ENCODE data around the gene DHX9. TPM values are rescaled to one million over a fixed set of nuclear protein-coding genes. Genes with fewer than 3 reads are reported as not detected.

The DHX9 gene
- total and polyA plus RNA-seq, 10 of the 15 experiments (the other 5 are each of a cell fraction or from before 2014, with no cell fraction given): 90.7 to 234 (median 217) TPM

- ChIA-PET SMC1A (ENCODE audit: uncharacterized antibody, unreplicated experiment) (interaction anchor here (15.3 kb wide), 1 partner anchor 199 kb away, joined by 1145 read pairs; the partner anchor contains the start of genes RGS16 and RNASEL), RAD21 (ENCODE audit: unreplicated experiment) (no interaction called here), POLR2A (no interaction called here), CTCF (interaction anchor here (2.1 to 18.8 kb wide), 2 partner anchors 11 to 191 kb away, joined by 6 to 1888 read pairs; partner anchors contain the start of genes RGS16 and RNASEL)
- Histone ChIP-seq H3K27me3 (replicated peaks in 1 of 2; ENCODE audit: control insufficient read depth in 2 of 2, insufficient read depth in 2 of 2, low read length in 1 of 2) (no peaks in the 10 kb centered on the region), H3K4me2 (ENCODE audit: control insufficient read depth, insufficient read depth) (no peak overlapping the region), H3K9ac (ENCODE audit: control insufficient read depth, insufficient read depth, low read length) (no peak overlapping the region), H2AFZ (ENCODE audit: control insufficient read depth, low read depth, low read length) (no peak overlapping the region), H3K79me2 (ENCODE audit: control insufficient read depth, insufficient read depth, low read length) (no peaks in the 10 kb centered on the region), H3K4me3 (no peak overlapping the region), H3K4me1 (ENCODE audit: control insufficient read depth, insufficient read depth, low read length) (peaks cover 7% of the 10 kb centered on the region; the same call in 1 of the 2 replicates), H4K20me1 (ENCODE audit: control insufficient read depth, insufficient read depth) (no peaks in the 10 kb centered on the region), H3K9me3 (replicated peaks; ENCODE audit: control insufficient read depth, insufficient read depth, low read length) (no peaks in the 10 kb centered on the region), H3K27ac (ENCODE audit: control insufficient read depth, insufficient read depth) (no peak overlapping the region), H3K36me3 (ENCODE audit: control insufficient read depth in 2 of 2, insufficient read depth in 2 of 2, low read length in 1 of 2) (no peaks in the 10 kb centered on the region)
- BruUV-seq (replicated peaks): no TSS peak
- in situ Hi-C loops (cut with MboI) (no loop called here), intact Hi-C loops (cut with micrococcal nuclease; ENCODE audit: unreplicated experiment) (loop anchor here (5.0 kb wide), 1 partner anchor 43 kb away; the partner anchor contains the start of gene DHX9)
- FAIRE-seq: no peak
- WGBS (ENCODE audit: insufficient coverage, insufficient replicate concordance, low lambda C conversion rate, missing lambda C conversion rate): 67% methylated on average over 3 of the region's 3 CpGs
- DNase-seq (ENCODE audit: low read depth, low spot score): no peak
- no peak for ATAC-seq
- TF ChIP-seq, protein P1, sequence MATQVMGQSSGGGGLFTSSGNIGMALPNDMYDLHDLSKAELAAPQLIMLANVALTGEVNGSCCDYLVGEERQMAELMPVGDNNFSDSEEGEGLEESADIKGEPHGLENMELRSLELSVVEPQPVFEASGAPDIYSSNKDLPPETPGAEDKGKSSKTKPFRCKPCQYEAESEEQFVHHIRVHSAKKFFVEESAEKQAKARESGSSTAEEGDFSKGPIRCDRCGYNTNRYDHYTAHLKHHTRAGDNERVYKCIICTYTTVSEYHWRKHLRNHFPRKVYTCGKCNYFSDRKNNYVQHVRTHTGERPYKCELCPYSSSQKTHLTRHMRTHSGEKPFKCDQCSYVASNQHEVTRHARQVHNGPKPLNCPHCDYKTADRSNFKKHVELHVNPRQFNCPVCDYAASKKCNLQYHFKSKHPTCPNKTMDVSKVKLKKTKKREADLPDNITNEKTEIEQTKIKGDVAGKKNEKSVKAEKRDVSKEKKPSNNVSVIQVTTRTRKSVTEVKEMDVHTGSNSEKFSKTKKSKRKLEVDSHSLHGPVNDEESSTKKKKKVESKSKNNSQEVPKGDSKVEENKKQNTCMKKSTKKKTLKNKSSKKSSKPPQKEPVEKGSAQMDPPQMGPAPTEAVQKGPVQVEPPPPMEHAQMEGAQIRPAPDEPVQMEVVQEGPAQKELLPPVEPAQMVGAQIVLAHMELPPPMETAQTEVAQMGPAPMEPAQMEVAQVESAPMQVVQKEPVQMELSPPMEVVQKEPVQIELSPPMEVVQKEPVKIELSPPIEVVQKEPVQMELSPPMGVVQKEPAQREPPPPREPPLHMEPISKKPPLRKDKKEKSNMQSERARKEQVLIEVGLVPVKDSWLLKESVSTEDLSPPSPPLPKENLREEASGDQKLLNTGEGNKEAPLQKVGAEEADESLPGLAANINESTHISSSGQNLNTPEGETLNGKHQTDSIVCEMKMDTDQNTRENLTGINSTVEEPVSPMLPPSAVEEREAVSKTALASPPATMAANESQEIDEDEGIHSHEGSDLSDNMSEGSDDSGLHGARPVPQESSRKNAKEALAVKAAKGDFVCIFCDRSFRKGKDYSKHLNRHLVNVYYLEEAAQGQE (IDR thresholded peaks at IDR 0.05; ENCODE audit: low read depth, low read length): no peak
- TF ChIP-seq EZH2 (IDR thresholded peaks at IDR 0.05; ENCODE audit: borderline replicate concordance, control insufficient read depth, low read depth, low read length) (no peak), RFX5 (IDR thresholded peaks at IDR 0.05; ENCODE audit: low read depth, low read length) (no peak), ZNF24 (IDR thresholded peaks at IDR 0.05) (no peak), SMC3 (IDR thresholded peaks at IDR 0.05; ENCODE audit: borderline replicate concordance, low read length) (no peak), NFXL1 (IDR thresholded peaks at IDR 0.05; ENCODE audit: borderline replicate concordance) (no peak), YBX1 (IDR thresholded peaks at IDR 0.05) (no peak), NBN (IDR thresholded peaks at IDR 0.05) (no peak)
- TF ChIP-seq, protein P2, sequence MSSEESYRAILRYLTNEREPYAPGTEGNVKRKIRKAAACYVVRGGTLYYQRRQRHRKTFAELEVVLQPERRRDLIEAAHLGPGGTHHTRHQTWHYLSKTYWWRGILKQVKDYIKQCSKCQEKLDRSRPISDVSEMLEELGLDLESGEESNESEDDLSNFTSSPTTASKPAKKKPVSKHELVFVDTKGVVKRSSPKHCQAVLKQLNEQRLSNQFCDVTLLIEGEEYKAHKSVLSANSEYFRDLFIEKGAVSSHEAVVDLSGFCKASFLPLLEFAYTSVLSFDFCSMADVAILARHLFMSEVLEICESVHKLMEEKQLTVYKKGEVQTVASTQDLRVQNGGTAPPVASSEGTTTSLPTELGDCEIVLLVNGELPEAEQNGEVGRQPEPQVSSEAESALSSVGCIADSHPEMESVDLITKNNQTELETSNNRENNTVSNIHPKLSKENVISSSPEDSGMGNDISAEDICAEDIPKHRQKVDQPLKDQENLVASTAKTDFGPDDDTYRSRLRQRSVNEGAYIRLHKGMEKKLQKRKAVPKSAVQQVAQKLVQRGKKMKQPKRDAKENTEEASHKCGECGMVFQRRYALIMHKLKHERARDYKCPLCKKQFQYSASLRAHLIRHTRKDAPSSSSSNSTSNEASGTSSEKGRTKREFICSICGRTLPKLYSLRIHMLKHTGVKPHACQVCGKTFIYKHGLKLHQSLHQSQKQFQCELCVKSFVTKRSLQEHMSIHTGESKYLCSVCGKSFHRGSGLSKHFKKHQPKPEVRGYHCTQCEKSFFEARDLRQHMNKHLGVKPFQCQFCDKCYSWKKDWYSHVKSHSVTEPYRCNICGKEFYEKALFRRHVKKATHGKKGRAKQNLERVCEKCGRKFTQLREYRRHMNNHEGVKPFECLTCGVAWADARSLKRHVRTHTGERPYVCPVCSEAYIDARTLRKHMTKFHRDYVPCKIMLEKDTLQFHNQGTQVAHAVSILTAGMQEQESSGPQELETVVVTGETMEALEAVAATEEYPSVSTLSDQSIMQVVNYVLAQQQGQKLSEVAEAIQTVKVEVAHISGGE (CRISPR knock-in tag; IDR thresholded peaks at IDR 0.05): no peak
- TF ChIP-seq, protein P3, sequence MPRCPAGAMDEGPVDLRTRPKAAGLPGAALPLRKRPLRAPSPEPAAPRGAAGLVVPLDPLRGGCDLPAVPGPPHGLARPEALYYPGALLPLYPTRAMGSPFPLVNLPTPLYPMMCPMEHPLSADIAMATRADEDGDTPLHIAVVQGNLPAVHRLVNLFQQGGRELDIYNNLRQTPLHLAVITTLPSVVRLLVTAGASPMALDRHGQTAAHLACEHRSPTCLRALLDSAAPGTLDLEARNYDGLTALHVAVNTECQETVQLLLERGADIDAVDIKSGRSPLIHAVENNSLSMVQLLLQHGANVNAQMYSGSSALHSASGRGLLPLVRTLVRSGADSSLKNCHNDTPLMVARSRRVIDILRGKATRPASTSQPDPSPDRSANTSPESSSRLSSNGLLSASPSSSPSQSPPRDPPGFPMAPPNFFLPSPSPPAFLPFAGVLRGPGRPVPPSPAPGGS (IDR thresholded peaks at IDR 0.05; ENCODE audit: borderline replicate concordance, insufficient read depth, low read depth, low read length, poor library complexity, severe bottlenecking): no peak
- TF ChIP-seq, protein P4, sequence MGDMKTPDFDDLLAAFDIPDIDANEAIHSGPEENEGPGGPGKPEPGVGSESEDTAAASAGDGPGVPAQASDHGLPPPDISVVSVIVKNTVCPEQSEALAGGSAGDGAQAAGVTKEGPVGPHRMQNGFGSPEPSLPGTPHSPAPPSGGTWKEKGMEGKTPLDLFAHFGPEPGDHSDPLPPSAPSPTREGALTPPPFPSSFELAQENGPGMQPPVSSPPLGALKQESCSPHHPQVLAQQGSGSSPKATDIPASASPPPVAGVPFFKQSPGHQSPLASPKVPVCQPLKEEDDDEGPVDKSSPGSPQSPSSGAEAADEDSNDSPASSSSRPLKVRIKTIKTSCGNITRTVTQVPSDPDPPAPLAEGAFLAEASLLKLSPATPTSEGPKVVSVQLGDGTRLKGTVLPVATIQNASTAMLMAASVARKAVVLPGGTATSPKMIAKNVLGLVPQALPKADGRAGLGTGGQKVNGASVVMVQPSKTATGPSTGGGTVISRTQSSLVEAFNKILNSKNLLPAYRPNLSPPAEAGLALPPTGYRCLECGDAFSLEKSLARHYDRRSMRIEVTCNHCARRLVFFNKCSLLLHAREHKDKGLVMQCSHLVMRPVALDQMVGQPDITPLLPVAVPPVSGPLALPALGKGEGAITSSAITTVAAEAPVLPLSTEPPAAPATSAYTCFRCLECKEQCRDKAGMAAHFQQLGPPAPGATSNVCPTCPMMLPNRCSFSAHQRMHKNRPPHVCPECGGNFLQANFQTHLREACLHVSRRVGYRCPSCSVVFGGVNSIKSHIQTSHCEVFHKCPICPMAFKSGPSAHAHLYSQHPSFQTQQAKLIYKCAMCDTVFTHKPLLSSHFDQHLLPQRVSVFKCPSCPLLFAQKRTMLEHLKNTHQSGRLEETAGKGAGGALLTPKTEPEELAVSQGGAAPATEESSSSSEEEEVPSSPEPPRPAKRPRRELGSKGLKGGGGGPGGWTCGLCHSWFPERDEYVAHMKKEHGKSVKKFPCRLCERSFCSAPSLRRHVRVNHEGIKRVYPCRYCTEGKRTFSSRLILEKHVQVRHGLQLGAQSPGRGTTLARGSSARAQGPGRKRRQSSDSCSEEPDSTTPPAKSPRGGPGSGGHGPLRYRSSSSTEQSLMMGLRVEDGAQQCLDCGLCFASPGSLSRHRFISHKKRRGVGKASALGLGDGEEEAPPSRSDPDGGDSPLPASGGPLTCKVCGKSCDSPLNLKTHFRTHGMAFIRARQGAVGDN (IDR thresholded peaks at IDR 0.05): no peak
Observed at GRCh38 chr1:182794676-182795201, 44.4 kb upstream of the DHX9 start.
